GM10266 (cell line): ENCODE results near the gene P2RX5.

ENCODE experiments used
- DNase-seq: peaks from one replicate; pipeline ENCODE4 v3.0.0; 2012; ENCODE audit errors: extremely low spot score
- TF ChIP-seq, protein P1 (sequence below): IDR thresholded peaks from 2 replicates; pipeline ENCODE4 v1.5.1; 2012; ENCODE audit warnings: mild to moderate bottlenecking, low read depth; ENCODE audit not compliant: control insufficient read depth, insufficient read depth; ENCODE audit errors: missing control alignments

P2RX5 gene

DNA sequence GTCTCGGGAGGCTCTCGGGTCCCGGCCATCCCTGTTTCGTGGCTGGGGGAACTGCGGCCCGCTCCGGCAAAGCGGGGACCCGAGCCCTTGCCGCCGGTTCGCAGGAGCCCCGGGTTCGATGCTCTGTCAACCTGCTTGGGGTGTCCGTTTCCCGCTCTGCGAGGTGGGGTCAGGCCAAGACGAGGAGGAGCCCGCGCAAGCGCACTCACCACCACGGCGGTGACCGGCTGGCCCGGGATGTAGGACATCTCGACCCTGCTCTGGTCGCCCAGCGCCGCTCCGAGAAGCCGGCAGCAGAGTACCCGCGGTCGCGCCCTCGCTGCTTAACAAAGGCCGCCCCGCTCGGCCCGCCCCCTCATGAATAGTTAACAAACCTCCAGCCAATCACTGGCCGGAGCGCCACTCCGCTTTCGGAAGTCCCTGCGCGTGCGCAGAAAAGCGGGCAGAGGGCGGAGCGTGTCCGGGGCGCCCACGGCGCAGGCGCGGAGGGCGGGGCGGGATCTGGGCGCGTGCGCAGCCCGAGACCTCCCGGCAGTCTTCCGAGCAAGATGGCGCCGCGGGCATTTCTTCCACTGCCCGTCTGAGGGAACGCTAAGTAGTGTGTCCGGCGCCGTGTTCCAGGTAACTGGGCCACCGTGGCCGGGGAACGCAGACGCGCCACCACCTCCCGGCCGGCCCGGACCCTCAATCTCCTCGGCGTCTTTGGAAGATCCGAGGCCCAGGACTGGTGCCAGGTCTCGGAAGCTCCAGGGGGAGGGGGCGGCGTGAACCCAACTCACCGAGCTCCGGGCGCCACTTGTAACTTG lies 27.5 kb downstream of the P2RX5 start, which contains the start of the genes EMC6 and TAX1BP3:
Gene EMC6 (plus strand): TSS at position 534 of the 806 bp plus-strand sequence. CDS start 335 bp downstream, outside the sequence.
Gene TAX1BP3 (minus strand): TSS at position 300 of the 806 bp plus-strand sequence. CDS start 52 bp downstream, at position 248.
- TF ChIP-seq, protein P1, sequence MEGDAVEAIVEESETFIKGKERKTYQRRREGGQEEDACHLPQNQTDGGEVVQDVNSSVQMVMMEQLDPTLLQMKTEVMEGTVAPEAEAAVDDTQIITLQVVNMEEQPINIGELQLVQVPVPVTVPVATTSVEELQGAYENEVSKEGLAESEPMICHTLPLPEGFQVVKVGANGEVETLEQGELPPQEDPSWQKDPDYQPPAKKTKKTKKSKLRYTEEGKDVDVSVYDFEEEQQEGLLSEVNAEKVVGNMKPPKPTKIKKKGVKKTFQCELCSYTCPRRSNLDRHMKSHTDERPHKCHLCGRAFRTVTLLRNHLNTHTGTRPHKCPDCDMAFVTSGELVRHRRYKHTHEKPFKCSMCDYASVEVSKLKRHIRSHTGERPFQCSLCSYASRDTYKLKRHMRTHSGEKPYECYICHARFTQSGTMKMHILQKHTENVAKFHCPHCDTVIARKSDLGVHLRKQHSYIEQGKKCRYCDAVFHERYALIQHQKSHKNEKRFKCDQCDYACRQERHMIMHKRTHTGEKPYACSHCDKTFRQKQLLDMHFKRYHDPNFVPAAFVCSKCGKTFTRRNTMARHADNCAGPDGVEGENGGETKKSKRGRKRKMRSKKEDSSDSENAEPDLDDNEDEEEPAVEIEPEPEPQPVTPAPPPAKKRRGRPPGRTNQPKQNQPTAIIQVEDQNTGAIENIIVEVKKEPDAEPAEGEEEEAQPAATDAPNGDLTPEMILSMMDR: no peak
- peak; percentile 100 for DNase-seq

DNA sequence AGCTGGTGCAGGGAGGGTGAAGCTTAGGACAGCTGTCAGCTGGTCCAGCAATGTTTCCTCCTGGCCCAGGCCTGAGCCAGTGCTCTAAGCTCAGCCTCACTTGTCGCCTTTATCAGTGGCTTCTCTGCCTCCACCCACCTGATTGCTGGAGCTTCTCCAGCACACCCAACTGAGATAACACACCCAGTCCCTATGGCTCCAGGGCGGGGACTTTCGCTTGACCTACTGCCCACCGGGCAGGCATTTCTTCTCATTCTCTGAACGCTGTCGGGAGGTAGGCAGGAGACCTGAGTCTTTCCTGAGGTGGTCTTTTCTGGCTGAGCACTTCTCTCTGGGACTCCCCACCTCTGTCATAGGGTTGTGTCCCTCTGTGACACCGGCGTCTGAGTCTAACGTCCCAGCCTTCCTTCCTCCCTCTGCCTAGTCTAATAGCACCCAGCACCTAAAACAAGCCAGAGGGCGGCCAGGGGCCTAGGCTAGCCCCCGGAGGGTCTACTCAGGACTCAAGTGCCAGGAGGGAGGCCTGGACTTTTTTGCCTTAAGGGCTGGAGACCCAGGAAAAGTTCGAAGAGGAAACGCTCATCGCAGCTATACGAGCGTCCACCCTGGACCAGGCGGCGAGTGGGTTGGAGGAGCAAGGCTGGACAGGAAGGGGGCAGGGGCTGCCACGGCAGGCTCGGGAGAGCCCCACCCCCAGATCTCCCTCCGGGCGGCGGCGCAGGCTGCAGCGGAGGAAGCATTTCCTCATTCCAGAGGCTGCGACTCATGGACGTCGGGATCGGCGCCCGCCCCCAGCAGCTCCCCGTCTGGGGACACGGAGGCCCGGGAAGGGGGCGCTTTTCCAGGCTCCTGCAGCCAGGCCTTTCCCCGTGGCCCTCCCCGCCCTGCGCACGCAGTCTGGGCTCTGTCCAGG lies 28.3 kb downstream of the P2RX5 start:
- DNase-seq: peak; percentile 58

DNA sequence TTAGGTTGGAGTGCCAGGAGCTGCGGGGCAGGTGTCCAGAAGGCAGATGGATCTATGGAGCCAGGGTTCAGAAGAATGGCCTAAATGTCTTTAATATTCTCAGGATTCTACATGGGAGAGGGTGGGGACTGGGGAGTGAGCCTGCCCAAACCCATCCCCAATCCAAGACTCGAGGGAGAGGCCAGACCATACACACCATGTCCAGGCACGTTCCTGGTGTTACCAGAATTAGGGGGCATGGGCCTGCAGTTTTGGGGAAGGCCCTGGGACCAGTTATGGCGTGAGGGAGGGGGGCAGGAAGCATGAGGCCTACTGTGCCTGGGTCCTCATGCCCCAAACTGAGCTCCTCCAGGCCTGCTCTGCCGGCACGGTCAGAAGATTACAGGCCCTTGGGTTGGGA lies 29.4 kb downstream of the P2RX5 start:
- no peak for DNase-seq
- TF ChIP-seq, protein P1: no peak

More for the DNA sequence above, 28.3 kb downstream of the P2RX5 start:
- TF ChIP-seq, protein P1: no peak

DNA sequence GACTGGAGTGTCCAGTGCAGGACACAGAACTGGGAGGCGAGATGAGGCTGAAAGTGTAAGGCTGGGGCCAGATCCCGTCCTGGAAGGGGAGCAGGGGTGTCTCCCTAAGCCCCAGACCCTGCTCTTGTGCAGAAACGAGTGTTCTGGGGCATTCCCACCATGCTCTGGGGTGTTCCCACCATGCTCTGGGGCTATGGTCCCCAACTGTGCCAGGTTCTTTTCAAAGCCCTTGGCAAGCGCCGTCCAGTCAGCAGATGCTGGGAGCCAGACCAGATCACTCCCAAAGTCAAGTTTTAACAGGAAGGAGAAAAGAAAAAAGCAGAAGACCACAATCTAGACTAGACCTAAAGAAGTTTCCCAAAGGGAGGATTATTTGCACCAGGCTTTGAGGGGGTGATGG lies 30.1 kb downstream of the P2RX5 start:
- TF ChIP-seq, protein P1: no peak
- no peak for DNase-seq

DNA sequence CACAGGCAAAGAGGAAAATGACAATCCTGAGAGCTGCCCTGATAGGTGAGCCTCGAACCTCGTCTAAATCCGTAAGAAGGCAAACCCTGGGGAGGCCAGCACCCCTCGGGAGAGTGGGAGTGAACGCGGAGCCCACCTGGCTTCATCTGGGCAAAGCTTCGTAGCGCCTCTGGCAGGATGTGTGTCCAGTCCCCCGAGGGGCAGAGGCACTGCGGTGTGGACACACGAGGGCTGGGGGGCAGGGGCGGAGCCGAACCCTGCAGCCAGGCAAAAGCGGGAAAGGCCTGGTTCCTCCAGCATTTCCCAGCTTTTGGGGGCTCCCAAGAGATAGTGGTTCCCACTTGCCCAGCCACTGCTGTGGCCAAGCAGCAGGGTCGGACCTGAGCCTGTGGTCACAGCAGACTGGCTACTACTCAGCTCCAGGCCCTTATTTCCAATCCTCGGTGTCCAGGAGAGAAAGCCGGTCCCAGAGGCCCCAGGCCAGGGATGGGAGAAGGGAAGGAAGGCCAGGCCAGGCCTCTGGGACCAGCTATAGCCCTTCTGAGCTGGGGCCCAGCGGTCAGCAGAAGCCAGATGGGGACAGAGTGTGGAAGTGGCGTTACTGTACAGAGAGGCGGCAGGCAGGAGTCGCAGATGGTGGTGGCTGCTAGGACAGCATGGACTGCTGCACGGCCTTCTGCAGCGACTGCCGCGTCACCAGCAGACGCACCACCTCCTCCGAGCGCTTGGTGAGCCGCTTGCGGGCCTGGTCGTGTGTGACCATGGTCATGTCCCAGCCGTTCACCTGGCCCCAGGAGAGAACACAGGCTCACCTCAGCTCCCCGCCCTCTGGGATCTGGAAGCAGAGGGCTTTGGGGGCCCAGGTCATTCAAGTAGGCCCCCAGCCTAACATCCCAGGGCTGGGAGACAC lies 32.6 kb downstream of the P2RX5 start:
- TF ChIP-seq, protein P1: no peak
- DNase-seq: no peak

DNA sequence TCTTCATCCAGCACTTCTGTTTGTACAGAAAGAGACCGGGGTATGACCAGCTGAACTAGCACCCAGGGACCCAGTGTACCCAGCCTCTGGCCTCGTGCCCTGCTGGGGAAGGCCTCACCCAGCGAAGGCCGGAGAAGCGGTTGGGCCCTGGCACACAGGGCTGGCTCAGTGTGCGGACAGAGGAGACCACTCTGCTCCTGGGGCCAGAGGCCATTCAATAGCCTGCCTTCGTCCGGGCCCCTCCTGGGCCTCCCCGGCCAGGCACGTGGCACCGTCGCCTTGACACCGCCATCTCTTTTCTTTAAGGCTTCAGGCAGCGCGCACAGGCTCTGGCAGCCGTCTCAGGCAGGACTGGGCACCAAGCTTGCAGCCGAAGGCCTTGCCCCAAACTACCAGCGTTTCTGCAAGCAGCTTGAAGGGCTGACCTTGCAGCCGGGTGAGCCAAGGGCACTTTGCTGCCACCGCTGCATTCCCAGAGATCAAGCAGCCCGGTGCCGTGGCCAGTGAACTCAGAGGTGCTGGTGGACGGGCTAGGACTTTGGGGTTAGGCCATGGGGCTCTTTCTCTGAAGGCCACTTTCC lies 35.6 kb downstream of the P2RX5 start:
- TF ChIP-seq, protein P1: no peak
- no peak for DNase-seq
